Pancreas (tissue), 10 donors: ENCODE results near the gene DTX1. TPM values are rescaled to one million over a fixed set of nuclear protein-coding genes. Genes with fewer than 3 reads are reported as not detected.

Experiments
- ATAC-seq, 4 donors: fragments of 200-7000 bp; cut with Tn5 transposase; one replicate each; pipeline versions ENCODE4 v1.8.0 to v1.9.1; 2020; ENCODE audit warnings: mild to moderate bottlenecking in 4 of 4, moderate library complexity in 4 of 4
- DNase-seq, 6 donors: peaks; one replicate each; pipeline ENCODE4 v3.0.0-alpha.2; 2020
- FAIRE-seq: peaks from 2 replicates; lab custom pipeline; 2012; peaks lifted over from hg19 to GRCh38; lab: Jason Lieb, UNC
- H3K27ac ChIP-seq, 4 donors: fragments of 200-600 bp; sonication (generic); 1 replicate in 3 of 4; 2 replicates in 1 of 4; pipeline versions ENCODE4 v1.5.0 to v1.8.0; 2020
- H3K27me3 ChIP-seq, 4 donors: fragments of 200-600 bp; one replicate each; pipeline ENCODE4 v1.8.0; 2021
- H3K36me3 ChIP-seq, 3 donors: fragments of 200-600 bp; sonication (generic) in 1 of 3; one replicate each; pipeline versions ENCODE4 v1.5.0 to v1.8.0; 2020 to 2021
- H3K4me1 ChIP-seq, 3 donors: fragments of 200-600 bp; one replicate each; pipeline ENCODE4 v1.8.0; 2021
- H3K4me3 ChIP-seq, 4 donors: fragments of 200-600 bp; sonication (generic) in 2 of 4; one replicate each; pipeline versions ENCODE4 v1.5.0 to v1.8.0; 2020 to 2021
- H3K9me3 ChIP-seq, 4 donors: fragments of 200-600 bp; one replicate each; pipeline ENCODE4 v1.8.0; 2021
- WGBS, 2 donors: extraction: QIAGEN DNeasy Blood & Tissue Kit; methylation state at CpG; one replicate each; pipeline ENCODE4 v1.1.7; 2013; 5-methylcytosine and 5-hydroxymethylcytosine counted together
- intact Hi-C, 3 donors: fragments of 100-400 bp; cut with DNase I; formaldehyde crosslinking; loops; one replicate each; pipeline versions ENCODE4 v1.11.1 to v1.14.2; 2022
- polyA plus RNA-seq, 2 donors: library from polyadenylated mRNA; stranded (reverse); fragments of 200-250 nt; gene quantifications; one replicate each; pipeline ENCODE4 v1.2.3, GENCODE V29; 2013
- total RNA-seq, 6 donors: library from RNA; stranded (reverse); fragmentation: NEBNext Ultra II Directional in 4 of 6; extraction: Animal tissue kit (Norgen Biotek cat#: 25700) in 4 of 6; gene quantifications; one replicate each; pipeline versions ENCODE4 v1.2.1 to v1.2.4, GENCODE V29; 2021 to 2023
- TF ChIP-seq, protein P1 (sequence below), 4 donors: fragments of 200-600 bp; sonication (generic) in 3 of 4; IDR thresholded peaks; one replicate each; pipeline versions ENCODE4 v1.5.0 to v1.8.0; 2021; ENCODE audit warnings: antibody characterized with exemption in 4 of 4
- donor health status: healthy with polysubstance abuse.
- donor health status: DM: no; HTN: no; CAD: no; lungs with moderate emphysema.
- donor health status: DM: no; HTN: no; CAD: no.
- donor health status: control.
- donor health status: control.
- donor health status: Bipolar disorder and iron deficiency.
- donor health status: DM: yes; HTN: yes; CAD: no.
- donor health status: DM: no; HTN: no; CAD: no.
- donor health status: DM: no; HTN: no; CAD: no.
- donor health status: DM: yes; HTN: yes; CAD: no.

DTX1 gene
- total and polyA plus RNA-seq, 8 donors, result 3.5 to 8.1 (median 5.4) TPM

DNA sequence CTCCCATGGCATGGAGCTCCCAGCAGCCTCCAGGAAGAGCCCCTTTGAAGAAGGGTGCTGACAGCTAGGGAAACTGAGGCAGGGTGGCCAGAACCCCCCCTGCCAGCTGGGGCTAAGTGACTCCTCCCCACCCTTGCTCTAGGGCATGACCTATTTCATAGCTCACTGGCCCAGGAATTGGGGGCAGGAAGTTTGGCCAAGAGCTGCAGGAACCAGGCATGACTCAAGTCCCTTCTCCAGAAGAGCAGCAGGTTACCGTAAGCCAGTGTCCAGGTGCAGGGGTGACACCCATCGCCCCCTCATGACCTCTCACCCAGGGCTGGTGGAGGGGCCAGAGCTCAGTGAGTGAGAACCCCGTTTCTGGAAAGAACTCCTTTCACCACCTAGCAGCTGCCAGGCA, 77.1 kb downstream of the DTX1 start:
- intact Hi-C loops, result no loop called here
- no peak for ATAC-seq
- no peak for FAIRE-seq
- WGBS, 2 donors, result 73 to 78% methylated on average over 3 of the region's 3 CpGs
- TF ChIP-seq, protein P1, sequence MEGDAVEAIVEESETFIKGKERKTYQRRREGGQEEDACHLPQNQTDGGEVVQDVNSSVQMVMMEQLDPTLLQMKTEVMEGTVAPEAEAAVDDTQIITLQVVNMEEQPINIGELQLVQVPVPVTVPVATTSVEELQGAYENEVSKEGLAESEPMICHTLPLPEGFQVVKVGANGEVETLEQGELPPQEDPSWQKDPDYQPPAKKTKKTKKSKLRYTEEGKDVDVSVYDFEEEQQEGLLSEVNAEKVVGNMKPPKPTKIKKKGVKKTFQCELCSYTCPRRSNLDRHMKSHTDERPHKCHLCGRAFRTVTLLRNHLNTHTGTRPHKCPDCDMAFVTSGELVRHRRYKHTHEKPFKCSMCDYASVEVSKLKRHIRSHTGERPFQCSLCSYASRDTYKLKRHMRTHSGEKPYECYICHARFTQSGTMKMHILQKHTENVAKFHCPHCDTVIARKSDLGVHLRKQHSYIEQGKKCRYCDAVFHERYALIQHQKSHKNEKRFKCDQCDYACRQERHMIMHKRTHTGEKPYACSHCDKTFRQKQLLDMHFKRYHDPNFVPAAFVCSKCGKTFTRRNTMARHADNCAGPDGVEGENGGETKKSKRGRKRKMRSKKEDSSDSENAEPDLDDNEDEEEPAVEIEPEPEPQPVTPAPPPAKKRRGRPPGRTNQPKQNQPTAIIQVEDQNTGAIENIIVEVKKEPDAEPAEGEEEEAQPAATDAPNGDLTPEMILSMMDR (IDR thresholded peaks at IDR 0.05), result no peak
- H3K36me3 ChIP-seq, result no peaks in the 10 kb centered on the region
- no peaks in the 10 kb centered on the region for H3K4me1 ChIP-seq
- no peaks in the 10 kb centered on the region for H3K27me3 ChIP-seq
- DNase-seq, result peak in 1 of 6 donors; percentile 17
- H3K9me3 ChIP-seq, result no peaks in the 10 kb centered on the region
- no peak overlapping the region for H3K4me3 ChIP-seq
- H3K27ac ChIP-seq, result no peak overlapping the region

DNA sequence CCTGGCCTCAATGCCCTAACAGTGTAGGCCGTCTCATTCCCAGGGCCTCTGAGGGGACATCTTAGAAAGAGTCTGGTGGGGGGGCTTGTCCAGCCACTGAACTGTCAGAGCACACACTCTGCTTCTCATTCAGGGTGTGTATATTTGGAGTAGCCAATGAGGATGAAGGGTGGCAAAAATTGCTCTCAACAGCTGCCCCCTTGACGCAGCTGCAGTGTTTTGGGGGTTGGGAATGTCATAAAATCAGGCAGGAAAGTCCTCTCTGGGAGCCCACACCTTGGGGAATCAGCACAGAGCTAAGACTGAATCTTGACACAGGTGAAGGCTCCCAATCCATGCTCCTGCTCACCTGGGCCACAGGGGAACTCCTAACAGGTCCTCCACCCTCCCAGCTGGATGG, 77.5 kb downstream of the DTX1 start:
- FAIRE-seq (no peak), ATAC-seq (no peak), DNase-seq (no peak)
- TF ChIP-seq, protein P1 (IDR thresholded peaks at IDR 0.05), result no peak
- Histone ChIP-seq H3K27me3 (no peaks in the 10 kb centered on the region), H3K9me3 (no peaks in the 10 kb centered on the region), H3K36me3 (no peaks in the 10 kb centered on the region), H3K4me3 (peak overlapping the region in 1 of 4 donors; percentile 39), H3K4me1 (no peaks in the 10 kb centered on the region), H3K27ac (no peak overlapping the region)
- intact Hi-C loops, result no loop called here
- 75% methylated on average over 2 of the region's 2 CpGs for WGBS, 2 donors

DNA sequence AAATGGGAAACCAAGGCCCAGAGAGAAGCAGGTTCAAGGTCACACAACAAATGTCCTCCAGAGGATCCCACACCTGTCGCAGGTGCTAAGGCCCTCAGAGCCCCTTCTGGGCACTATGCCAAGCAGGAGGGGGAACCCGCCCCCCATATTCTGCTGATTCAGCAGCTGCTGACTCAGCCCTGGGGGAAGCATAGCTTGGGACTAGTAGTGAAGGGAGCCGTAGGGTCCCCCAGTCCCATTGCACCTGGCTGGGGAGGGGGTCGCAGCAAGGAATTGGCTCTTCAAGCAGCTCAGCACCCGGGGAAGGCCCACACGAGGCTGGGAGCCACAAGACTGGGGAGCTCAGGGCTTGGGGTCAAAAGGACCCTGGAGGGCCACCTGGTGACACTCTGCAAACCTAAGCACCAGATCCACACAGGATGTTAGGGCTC, 78.0 kb downstream of the DTX1 start:
- FAIRE-seq (no peak), DNase-seq (no peak), ATAC-seq (no peak)
- Histone ChIP-seq H3K9me3 (no peaks in the 10 kb centered on the region), H3K4me1 (no peaks in the 10 kb centered on the region), H3K27ac (no peak overlapping the region), H3K36me3 (no peaks in the 10 kb centered on the region), H3K27me3 (no peaks in the 10 kb centered on the region), H3K4me3 (peak overlapping the region in 2 of 4 donors; percentile 36 to 39)
- intact Hi-C loops, result no loop called here
- TF ChIP-seq, protein P1 (IDR thresholded peaks at IDR 0.05), result no peak
- WGBS, 2 donors, result 43 to 55% methylated on average over 6 of the region's 6 CpGs

DNA sequence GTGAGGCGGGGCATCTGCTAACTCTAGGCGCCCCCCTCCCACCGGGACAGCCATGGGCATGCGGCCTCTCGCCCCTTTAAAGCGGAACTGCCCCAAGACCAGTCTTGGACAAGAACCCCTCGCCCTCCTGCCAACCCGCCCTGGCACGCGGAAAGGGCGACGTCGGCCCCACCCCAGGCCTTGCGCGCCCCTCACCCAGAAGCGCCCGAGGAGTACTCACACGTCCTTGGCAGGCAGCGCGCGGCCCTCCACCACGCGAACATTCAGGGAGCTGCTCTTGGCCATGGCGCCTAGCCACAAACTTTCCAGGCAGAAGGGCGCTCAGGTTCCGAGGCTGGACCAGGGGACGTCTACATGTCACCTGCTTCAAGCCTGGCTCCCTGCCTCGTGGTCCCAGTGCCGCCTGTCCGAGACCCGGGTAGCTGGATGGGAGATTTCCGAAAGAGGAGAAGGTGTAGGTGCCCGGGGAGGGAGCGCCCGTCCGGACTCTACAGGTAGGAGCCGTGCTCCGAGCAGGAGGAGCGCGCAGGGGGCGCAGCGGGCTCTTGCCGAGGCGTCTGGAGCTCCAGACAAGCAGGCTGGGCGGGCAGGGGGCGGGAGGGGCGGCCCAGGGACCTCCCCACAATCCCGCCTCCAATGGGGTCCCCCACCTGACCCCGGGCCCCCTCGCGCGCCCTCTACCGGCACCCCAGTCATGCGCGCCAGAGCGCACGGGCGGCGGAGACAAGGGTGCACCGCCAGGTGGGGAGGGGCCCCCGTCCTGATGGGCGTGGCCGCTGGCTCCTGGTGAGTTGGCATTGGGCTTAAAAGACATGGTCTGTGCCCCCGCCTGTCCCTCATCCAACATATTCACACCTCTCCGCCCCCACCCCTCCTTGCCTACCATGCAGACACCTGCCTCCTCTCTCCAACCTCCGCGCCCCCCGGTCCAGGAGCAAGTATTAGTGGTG, 78.9 kb downstream of the DTX1 start, which contains the start of gene RASAL1:
TSS of gene RASAL1 (minus strand) at position 584 of the 950 bp plus-strand sequence. CDS start at position 285, 299 bp downstream.
- TF ChIP-seq, protein P1 (IDR thresholded peaks at IDR 0.05), result peak; percentile 32 to 52 (median 38)
- Histone ChIP-seq H3K4me1 (no peaks in the 10 kb centered on the region), H3K9me3 (no peaks in the 10 kb centered on the region), H3K27ac (peak within 1 kb of the TSS in 2 of 4 donors; percentile 33 to 51), H3K36me3 (no peaks in the 10 kb centered on the region), H3K4me3 (peak within 1 kb of the TSS in 2 of 4 donors; percentile 36 to 39), H3K27me3 (no peaks in the 10 kb centered on the region)
- intact Hi-C loops, result no loop called here
- peak; percentile 82 to 94 (median 87) for ATAC-seq
- no peak for FAIRE-seq
- WGBS, 2 donors, result 3 to 4% methylated on average over 44 to 68 of the region's 68 CpGs
- peak; percentile 35 to 86 (median 73) for DNase-seq
